Lower leg skin (tissue), 4 donors: Measurements from ENCODE around the gene HTRA2. TPM values are rescaled to one million over a fixed set of nuclear protein-coding genes. Genes with fewer than 3 reads are reported as not detected.
A peak's percentile ranks its signal among the peaks of the same experiment; 100 is the strongest.

Experiments used
- DNase-seq, 2 donors: peaks; one replicate each; pipeline ENCODE4 v3.0.0-alpha.2; 2019; ENCODE audit warnings: low spot score in 2 of 2
- H3K4me3 ChIP-seq: fragments of 200-600 bp; sonication (generic); 2 replicates; pipeline ENCODE4 v1.5.1; 2017; ENCODE audit warnings: mild to moderate bottlenecking, low read depth; ENCODE audit not compliant: poor library complexity, severe bottlenecking
- CTCF ChIP-seq, 3 donors: fragments of 450-650 bp; IDR thresholded peaks; one replicate each; pipeline ENCODE4 v1.5.1; 2016; ENCODE audit warnings: antibody characterized with exemption in 3 of 3, mild to moderate bottlenecking in 3 of 3, moderate library complexity in 2 of 3
- POLR2A ChIP-seq, 2 donors: fragments of 450-650 bp; IDR thresholded peaks; one replicate each; pipeline ENCODE4 v1.6.1; 2016 to 2017; ENCODE audit warnings: antibody characterized with exemption in 2 of 2, mild to moderate bottlenecking in 1 of 2, moderate library complexity in 1 of 2
- WGBS, 2 donors: methylation state at CpG; one replicate each; pipeline ENCODE4 v1.1.5; 2018; 5-methylcytosine and 5-hydroxymethylcytosine counted together
- intact Hi-C: fragments of 100-400 bp; cut with DNase I; formaldehyde crosslinking; loops from one replicate; pipeline ENCODE4 v1.15.0; 2023; ENCODE audit warnings: low total_unique reads
- total RNA-seq, 4 donors: library from RNA; depleted of rRNA; stranded (reverse); fragments of >200 nt; gene quantifications; one replicate each; pipeline ENCODE4 v1.1.0, GENCODE V29; 2016

Gene HTRA2
- total RNA-seq, 4 donors from 2014 or later, result 22.6 to 28.6 (median 25.2) TPM

DNA sequence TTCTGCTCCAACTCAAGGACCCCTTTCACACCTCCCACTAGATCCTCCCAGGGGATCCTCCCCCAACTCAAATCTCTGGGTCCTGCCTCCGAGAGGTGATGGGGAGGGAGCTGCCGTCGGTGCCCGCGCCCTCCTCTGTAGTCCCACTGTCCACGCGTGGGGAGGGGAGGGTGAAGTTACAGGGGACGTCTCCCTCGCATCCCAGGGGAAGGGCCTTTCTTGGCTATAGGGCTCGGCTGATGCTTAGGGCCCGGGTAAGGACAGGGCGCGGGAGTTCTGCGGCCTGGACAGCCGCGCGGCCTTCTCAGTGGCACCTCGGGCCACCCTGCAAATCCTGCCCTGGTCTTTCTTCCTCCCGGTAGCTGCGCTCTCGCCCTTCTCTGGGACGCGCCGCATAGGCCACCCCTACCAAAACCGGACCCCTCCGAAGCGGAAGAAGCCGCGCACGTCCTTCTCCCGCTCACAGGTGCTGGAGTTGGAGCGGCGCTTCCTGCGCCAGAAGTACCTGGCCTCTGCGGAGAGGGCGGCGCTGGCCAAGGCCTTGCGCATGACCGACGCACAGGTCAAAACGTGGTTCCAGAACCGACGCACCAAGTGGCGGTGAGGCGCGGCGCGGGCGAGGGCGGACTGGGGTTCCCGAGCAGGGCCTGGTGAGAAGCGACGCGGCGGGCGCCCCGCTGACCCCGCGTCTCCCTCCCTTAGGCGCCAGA, 14.3 kb upstream of the HTRA2 start:
- TF ChIP-seq POLR2A (IDR thresholded peaks at IDR 0.05), result no peak
- TF ChIP-seq CTCF (IDR thresholded peaks at IDR 0.05), result no peak
- H3K4me3 ChIP-seq, result peak overlapping the region; percentile 1
- intact Hi-C loops, result no loop called here
- 8 to 10% methylated on average over 23 to 42 of the region's 60 CpGs for WGBS, 2 donors
- DNase-seq, result no peak

- DNase-seq, result no peak
- intact Hi-C loops, result no loop called here
- peak overlapping the region; percentile 1 for H3K4me3 ChIP-seq
- TF ChIP-seq CTCF (IDR thresholded peaks at IDR 0.05), result no peak
- no peak for TF ChIP-seq POLR2A (IDR thresholded peaks at IDR 0.05)
- WGBS, 2 donors, result 4 to 10% methylated on average over 17 to 31 of the region's 72 CpGs
Measured at GRCh38 chr2:74515981-74516633, 13.6 kb upstream of the HTRA2 start.

DNA sequence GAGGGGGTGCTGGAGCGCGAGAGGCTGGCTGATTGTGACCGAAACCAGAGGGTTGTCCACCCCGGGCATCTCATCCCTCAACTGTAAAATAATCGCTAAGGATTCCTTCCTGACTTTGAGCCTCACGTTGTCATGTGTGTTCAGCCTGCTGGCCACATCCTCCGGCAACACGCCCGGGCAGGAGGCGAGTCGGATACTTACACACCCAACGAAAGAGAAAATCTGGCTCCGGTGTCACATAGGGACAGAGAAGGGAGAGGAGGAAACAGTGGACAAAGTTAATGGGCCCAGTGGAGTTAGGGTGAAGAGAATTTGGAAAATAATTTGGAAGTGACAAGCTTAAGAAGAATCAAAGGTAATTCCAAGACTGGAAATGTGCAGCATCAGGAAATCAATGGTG, 13.1 kb upstream of the HTRA2 start:
- no peak for TF ChIP-seq POLR2A (IDR thresholded peaks at IDR 0.05)
- TF ChIP-seq CTCF (IDR thresholded peaks at IDR 0.05), result no peak
- WGBS, 2 donors, result 50 to 52% methylated on average over 13 of the region's 13 CpGs
- intact Hi-C loops, result no loop called here
- no peak for DNase-seq
- H3K4me3 ChIP-seq, result no peak overlapping the region

- DNase-seq, result no peak
- intact Hi-C loops, result no loop called here
- no peak for TF ChIP-seq CTCF (IDR thresholded peaks at IDR 0.05)
- TF ChIP-seq POLR2A (IDR thresholded peaks at IDR 0.05), result no peak
- 72 to 83% methylated on average over 3 of the region's 3 CpGs for WGBS, 2 donors
- H3K4me3 ChIP-seq, result no peak overlapping the region
Measured at GRCh38 chr2:74522516-74522915, 7.2 kb upstream of the HTRA2 start.

DNA sequence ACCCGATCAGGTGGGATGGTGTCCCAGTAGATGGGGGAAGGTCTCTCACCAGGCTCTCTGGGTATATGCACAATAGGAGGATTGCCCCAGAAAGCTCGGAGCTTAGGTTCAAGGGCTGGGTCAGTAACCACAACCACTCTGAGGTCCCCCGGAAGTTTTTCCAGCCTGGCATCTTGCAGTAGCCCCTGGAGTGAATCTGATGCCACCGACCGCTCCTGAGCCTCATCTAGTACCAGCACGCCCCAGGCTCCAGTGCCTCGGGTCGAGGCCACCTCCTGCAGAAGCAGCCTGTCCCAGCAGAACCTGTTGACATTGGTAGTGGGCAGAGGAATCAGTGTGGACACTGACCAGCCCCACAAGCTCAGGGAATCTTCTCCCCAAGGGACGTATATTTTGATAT, 5.7 kb upstream of the HTRA2 start:
- peak in 1 of 2 donors; percentile 66 for DNase-seq
- TF ChIP-seq CTCF (IDR thresholded peaks at IDR 0.05) (no peak), POLR2A (IDR thresholded peaks at IDR 0.05) (no peak)
- 69 to 87% methylated on average over 9 of the region's 9 CpGs for WGBS, 2 donors
- intact Hi-C loops, result no loop called here
- H3K4me3 ChIP-seq, result no peak overlapping the region
